Smooth muscle cell (in vitro differentiated cells): ENCODE measurements around the gene ARL10. TPM values are rescaled to one million over a fixed set of nuclear protein-coding genes. Genes with fewer than 3 reads are reported as not detected.

Experiments
- microRNA counts: library from miRNA; unstranded; fragments of <30 nt; microRNA quantifications from one replicate; lab custom pipeline; 2016
- microRNA-seq: library from miRNA; unstranded; fragments of <30 nt; microRNA quantifications from one replicate; pipeline ENCODE4, GENCODE V29; 2016; ENCODE audit warnings: borderline number of aligned reads
- polyA plus RNA-seq: library from polyadenylated mRNA; unstranded; fragments of >200 nt; fragmentation: Nextera tagmentation; extraction: Ambion mirVana; gene quantifications from 2 replicates; pipeline ENCODE4 v1.2.1, GENCODE V29; 2016
- small RNA-seq: library from RNA; depleted of rRNA; stranded (forward); fragments of <200 nt; gene quantifications from one replicate; pipeline ENCODE3, GENCODE V24; 2014
- total RNA-seq: library from RNA; depleted of rRNA; stranded (reverse); fragments of >200 nt; gene quantifications from 2 replicates; pipeline ENCODE4 v1.2.3, GENCODE V29; 2014

The ARL10 gene
- total and polyA plus RNA-seq, 2 experiments from 2014 or later = 5.6 to 10.7 TPM

MicroRNAs within 50 kb of the gene (microRNA counts, 767-probe panel; counts per million panel counts)
- 183 counts per million for microRNA hsa-miR-1271-5p (lab: Ali Mortazavi, UCI)

Small RNA genes within 50 kb of the gene (microRNA-seq; reads per million reads assigned to microRNA genes)
- gene MIR1271 = 11.7 reads per million, percentile 16 among the genes with 10 or more reads in this experiment

Small RNA genes within 50 kb of the gene (small RNA-seq; reads per million reads assigned to genes)
- 2.5 reads per million, percentile 48 among the genes with 10 or more reads in this experiment for gene MIR1271

Other genes with a start within 250 kb of the ARL10 start
- gene SIMC1, start 127.1 kb upstream of the ARL10 start, total RNA-seq = 11.6 and 16.3 TPM in 2 replicates
- 12.9 and 15.3 TPM in 2 replicates for gene SIMC1, start 127.1 kb upstream of the ARL10 start, polyA plus RNA-seq
- gene KIAA1191, start 3.7 kb upstream of the ARL10 start, total RNA-seq = 71.6 and 84.2 TPM in 2 replicates
- 74.6 and 80.3 TPM in 2 replicates for gene KIAA1191, start 3.7 kb upstream of the ARL10 start, polyA plus RNA-seq
- 10.7 and 17.2 TPM in 2 replicates for gene NOP16, start 23.1 kb downstream of the ARL10 start, total RNA-seq
- gene NOP16, start 23.1 kb downstream of the ARL10 start, polyA plus RNA-seq = 27.9 and 52.4 TPM in 2 replicates
- gene HIGD2A, start 23.3 kb downstream of the ARL10 start, total RNA-seq = 94.5 and 108 TPM in 2 replicates
- 135 and 140 TPM in 2 replicates for gene HIGD2A, start 23.3 kb downstream of the ARL10 start, polyA plus RNA-seq
- 107 and 111 TPM in 2 replicates for gene CLTB, start 51.1 kb downstream of the ARL10 start, total RNA-seq
- gene CLTB, start 51.1 kb downstream of the ARL10 start, polyA plus RNA-seq = 125 and 277 TPM in 2 replicates
- gene FAF2, start 82.9 kb downstream of the ARL10 start, total RNA-seq = 51.3 and 59.3 TPM in 2 replicates
- 38.2 and 38.3 TPM in 2 replicates for gene FAF2, start 82.9 kb downstream of the ARL10 start, polyA plus RNA-seq
- 5.7 and 9.0 TPM in 2 replicates for gene RNF44, start 171.9 kb downstream of the ARL10 start, total RNA-seq
- 6.8 and 8.9 TPM in 2 replicates for gene RNF44, start 171.9 kb downstream of the ARL10 start, polyA plus RNA-seq
- gene CDHR2, start 183.9 kb downstream of the ARL10 start, total RNA-seq = 0.09 and 0.13 TPM in 2 replicates
- gene CDHR2, start 183.9 kb downstream of the ARL10 start, polyA plus RNA-seq = 0.08 TPM in 1 of 2 replicates, not detected in the other
- gene GPRIN1, start 244.7 kb downstream of the ARL10 start, total RNA-seq = 0.63 and 3.6 TPM in 2 replicates
- gene GPRIN1, start 244.7 kb downstream of the ARL10 start, polyA plus RNA-seq = 2.1 and 5.0 TPM in 2 replicates